ENCODE results near the gene BASP1. TPM values are rescaled to one million over a fixed set of nuclear protein-coding genes. Genes with fewer than 3 reads are reported as not detected.

Gene BASP1
- polyA plus RNA-seq, 1 of the 3 experiments (the other 2 are of a cell fraction) = 107 TPM

- Histone ChIP-seq H4K20me1 (ENCODE audit: insufficient read depth) (no peaks in the 10 kb centered on the region), H3K79me2 (ENCODE audit: insufficient read depth) (no peaks in the 10 kb centered on the region), H3K4me2 (no peak overlapping the region), H2AFZ (ENCODE audit: low read depth) (no peak overlapping the region), H3K4me1 (ENCODE audit: control insufficient read depth in 1 of 2, insufficient read depth in 2 of 2, low read depth in 1 of 2, low read length in 1 of 2) (no peaks in the 10 kb centered on the region), H3K27ac (ENCODE audit: low read depth in 2 of 2, low read length in 1 of 2) (no peak overlapping the region), H3F3A (replicated peaks; ENCODE audit: insufficient read depth) (no peaks in the 10 kb centered on the region), H3K9me3 (no peaks in the 10 kb centered on the region), H3K27me3 (ENCODE audit: insufficient read depth) (no peaks in the 10 kb centered on the region; the same call in 1 of the 2 replicates), H3K9ac (no peak overlapping the region), H3K4me3 (ENCODE audit: low read depth in 2 of 2, low read length in 1 of 2) (no peak overlapping the region), H3K9me2 (no peaks in the 10 kb centered on the region), H3K36me3 (replicated peaks in 1 of 2; ENCODE audit: control insufficient read depth in 1 of 2, insufficient read depth in 2 of 2, low read length in 1 of 2) (no peaks in the 10 kb centered on the region)
- POLR2A ChIA-PET = no interaction called here
- no peak for TF ChIP-seq CHD2 (IDR thresholded peaks at IDR 0.05; ENCODE audit: low read length, partially characterized antibody)
- TF ChIP-seq, protein P1, sequence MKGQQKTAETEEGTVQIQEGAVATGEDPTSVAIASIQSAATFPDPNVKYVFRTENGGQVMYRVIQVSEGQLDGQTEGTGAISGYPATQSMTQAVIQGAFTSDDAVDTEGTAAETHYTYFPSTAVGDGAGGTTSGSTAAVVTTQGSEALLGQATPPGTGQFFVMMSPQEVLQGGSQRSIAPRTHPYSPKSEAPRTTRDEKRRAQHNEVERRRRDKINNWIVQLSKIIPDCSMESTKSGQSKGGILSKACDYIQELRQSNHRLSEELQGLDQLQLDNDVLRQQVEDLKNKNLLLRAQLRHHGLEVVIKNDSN (IDR thresholded peaks at IDR 0.05; ENCODE audit: borderline replicate concordance, low read depth) = no peak
- no peak for TF ChIP-seq EZH2phosphoT487 (IDR thresholded peaks at IDR 0.05; ENCODE audit: borderline replicate concordance, low read depth)
- TF ChIP-seq YY1 (IDR thresholded peaks at IDR 0.05; ENCODE audit: low read depth) = no peak
- no peak for TF ChIP-seq NRF1 (IDR thresholded peaks at IDR 0.05; ENCODE audit: low read depth, low read length)
- TF ChIP-seq ELF1 (IDR thresholded peaks at IDR 0.05) = no peak
- no peak for TF ChIP-seq MEF2A (IDR thresholded peaks at IDR 0.05; ENCODE audit: borderline replicate concordance, low read depth)
- TF ChIP-seq SMC3 (IDR thresholded peaks at IDR 0.05; ENCODE audit: low read depth, low read length) = no peak
- TF ChIP-seq EP300 (IDR thresholded peaks at IDR 0.05; ENCODE audit: borderline replicate concordance in 1 of 2, low read depth in 1 of 2, low read length in 1 of 2) = no peak
- no peak for TF ChIP-seq TAF1 (IDR thresholded peaks at IDR 0.05; ENCODE audit: borderline replicate concordance, low read depth, low read length)
- TF ChIP-seq RAD21 (IDR thresholded peaks at IDR 0.05; ENCODE audit: low read length) = no peak
- no peak for TF ChIP-seq POLR2AphosphoS5 (IDR thresholded peaks at IDR 0.05; ENCODE audit: low read depth, low read length)
- WGBS (ENCODE audit: low lambda C conversion rate) = 76% methylated on average over 9 of the region's 9 CpGs
- DNase-seq = no peak
- CTCF ChIA-PET = no interaction called here
These were observed 73.1 kb downstream of the BASP1 start for GRCh38 chr5:17290540-17290974.

- ChIA-PET POLR2A (no interaction called here), CTCF (no interaction called here)
- TF ChIP-seq, protein P2, sequence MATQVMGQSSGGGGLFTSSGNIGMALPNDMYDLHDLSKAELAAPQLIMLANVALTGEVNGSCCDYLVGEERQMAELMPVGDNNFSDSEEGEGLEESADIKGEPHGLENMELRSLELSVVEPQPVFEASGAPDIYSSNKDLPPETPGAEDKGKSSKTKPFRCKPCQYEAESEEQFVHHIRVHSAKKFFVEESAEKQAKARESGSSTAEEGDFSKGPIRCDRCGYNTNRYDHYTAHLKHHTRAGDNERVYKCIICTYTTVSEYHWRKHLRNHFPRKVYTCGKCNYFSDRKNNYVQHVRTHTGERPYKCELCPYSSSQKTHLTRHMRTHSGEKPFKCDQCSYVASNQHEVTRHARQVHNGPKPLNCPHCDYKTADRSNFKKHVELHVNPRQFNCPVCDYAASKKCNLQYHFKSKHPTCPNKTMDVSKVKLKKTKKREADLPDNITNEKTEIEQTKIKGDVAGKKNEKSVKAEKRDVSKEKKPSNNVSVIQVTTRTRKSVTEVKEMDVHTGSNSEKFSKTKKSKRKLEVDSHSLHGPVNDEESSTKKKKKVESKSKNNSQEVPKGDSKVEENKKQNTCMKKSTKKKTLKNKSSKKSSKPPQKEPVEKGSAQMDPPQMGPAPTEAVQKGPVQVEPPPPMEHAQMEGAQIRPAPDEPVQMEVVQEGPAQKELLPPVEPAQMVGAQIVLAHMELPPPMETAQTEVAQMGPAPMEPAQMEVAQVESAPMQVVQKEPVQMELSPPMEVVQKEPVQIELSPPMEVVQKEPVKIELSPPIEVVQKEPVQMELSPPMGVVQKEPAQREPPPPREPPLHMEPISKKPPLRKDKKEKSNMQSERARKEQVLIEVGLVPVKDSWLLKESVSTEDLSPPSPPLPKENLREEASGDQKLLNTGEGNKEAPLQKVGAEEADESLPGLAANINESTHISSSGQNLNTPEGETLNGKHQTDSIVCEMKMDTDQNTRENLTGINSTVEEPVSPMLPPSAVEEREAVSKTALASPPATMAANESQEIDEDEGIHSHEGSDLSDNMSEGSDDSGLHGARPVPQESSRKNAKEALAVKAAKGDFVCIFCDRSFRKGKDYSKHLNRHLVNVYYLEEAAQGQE (IDR thresholded peaks at IDR 0.05; ENCODE audit: low read depth, low read length) = no peak
- TF ChIP-seq, protein P3, sequence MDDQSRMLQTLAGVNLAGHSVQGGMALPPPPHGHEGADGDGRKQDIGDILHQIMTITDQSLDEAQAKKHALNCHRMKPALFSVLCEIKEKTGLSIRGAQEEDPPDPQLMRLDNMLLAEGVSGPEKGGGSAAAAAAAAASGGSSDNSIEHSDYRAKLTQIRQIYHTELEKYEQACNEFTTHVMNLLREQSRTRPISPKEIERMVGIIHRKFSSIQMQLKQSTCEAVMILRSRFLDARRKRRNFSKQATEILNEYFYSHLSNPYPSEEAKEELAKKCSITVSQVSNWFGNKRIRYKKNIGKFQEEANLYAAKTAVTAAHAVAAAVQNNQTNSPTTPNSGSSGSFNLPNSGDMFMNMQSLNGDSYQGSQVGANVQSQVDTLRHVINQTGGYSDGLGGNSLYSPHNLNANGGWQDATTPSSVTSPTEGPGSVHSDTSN (IDR thresholded peaks at IDR 0.05) = no peak
- no peak for TF ChIP-seq GABPA (IDR thresholded peaks at IDR 0.05; ENCODE audit: low read depth)
- TF ChIP-seq NRF1 (IDR thresholded peaks at IDR 0.05; ENCODE audit: low read depth, low read length) = no peak
- Histone ChIP-seq H3K9me3 (no peaks in the 10 kb centered on the region), H3K9me2 (no peaks in the 10 kb centered on the region), H3K27me3 (ENCODE audit: insufficient read depth) (no peaks in the 10 kb centered on the region; the same call in 1 of the 2 replicates), H3F3A (replicated peaks; ENCODE audit: insufficient read depth) (no peaks in the 10 kb centered on the region), H2AFZ (ENCODE audit: low read depth) (no peak overlapping the region), H3K4me3 (ENCODE audit: low read depth in 2 of 2, low read length in 1 of 2) (no peak overlapping the region), H3K9ac (no peak overlapping the region), H3K4me2 (no peak overlapping the region), H3K79me2 (ENCODE audit: insufficient read depth) (no peaks in the 10 kb centered on the region), H3K36me3 (replicated peaks in 1 of 2; ENCODE audit: control insufficient read depth in 1 of 2, insufficient read depth in 2 of 2, low read length in 1 of 2) (no peaks in the 10 kb centered on the region), H4K20me1 (ENCODE audit: insufficient read depth) (no peaks in the 10 kb centered on the region), H3K4me1 (ENCODE audit: control insufficient read depth in 1 of 2, insufficient read depth in 2 of 2, low read depth in 1 of 2, low read length in 1 of 2) (no peaks in the 10 kb centered on the region), H3K27ac (ENCODE audit: low read depth in 2 of 2, low read length in 1 of 2) (no peak overlapping the region)
- WGBS (ENCODE audit: low lambda C conversion rate) = 75% methylated on average over 12 of the region's 12 CpGs
- DNase-seq = no peak
These were observed 75.1 kb downstream of the BASP1 start for GRCh38 chr5:17292434-17293015.
